AG09319 (cell line): ENCODE measurements around the gene PCP4L1.

ENCODE experiments used
- DNase-seq: peaks from one replicate; pipeline ENCODE4 v3.0.0-alpha.2; 2010; ENCODE audit warnings: low read depth; ENCODE audit errors: extremely low read depth
- TF ChIP-seq, protein P1 (sequence below): IDR thresholded peaks from 2 replicates; pipeline ENCODE4 v1.5.1; 2011; ENCODE audit warnings: low read depth, mild to moderate bottlenecking, inconsistent platforms, low read length, moderate library complexity

Gene PCP4L1

GRCh38 chr1:161265305-161265704 is 6.8 kb downstream of the PCP4L1 start:
- no peak for DNase-seq
- TF ChIP-seq, protein P1, sequence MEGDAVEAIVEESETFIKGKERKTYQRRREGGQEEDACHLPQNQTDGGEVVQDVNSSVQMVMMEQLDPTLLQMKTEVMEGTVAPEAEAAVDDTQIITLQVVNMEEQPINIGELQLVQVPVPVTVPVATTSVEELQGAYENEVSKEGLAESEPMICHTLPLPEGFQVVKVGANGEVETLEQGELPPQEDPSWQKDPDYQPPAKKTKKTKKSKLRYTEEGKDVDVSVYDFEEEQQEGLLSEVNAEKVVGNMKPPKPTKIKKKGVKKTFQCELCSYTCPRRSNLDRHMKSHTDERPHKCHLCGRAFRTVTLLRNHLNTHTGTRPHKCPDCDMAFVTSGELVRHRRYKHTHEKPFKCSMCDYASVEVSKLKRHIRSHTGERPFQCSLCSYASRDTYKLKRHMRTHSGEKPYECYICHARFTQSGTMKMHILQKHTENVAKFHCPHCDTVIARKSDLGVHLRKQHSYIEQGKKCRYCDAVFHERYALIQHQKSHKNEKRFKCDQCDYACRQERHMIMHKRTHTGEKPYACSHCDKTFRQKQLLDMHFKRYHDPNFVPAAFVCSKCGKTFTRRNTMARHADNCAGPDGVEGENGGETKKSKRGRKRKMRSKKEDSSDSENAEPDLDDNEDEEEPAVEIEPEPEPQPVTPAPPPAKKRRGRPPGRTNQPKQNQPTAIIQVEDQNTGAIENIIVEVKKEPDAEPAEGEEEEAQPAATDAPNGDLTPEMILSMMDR: no peak

DNA sequence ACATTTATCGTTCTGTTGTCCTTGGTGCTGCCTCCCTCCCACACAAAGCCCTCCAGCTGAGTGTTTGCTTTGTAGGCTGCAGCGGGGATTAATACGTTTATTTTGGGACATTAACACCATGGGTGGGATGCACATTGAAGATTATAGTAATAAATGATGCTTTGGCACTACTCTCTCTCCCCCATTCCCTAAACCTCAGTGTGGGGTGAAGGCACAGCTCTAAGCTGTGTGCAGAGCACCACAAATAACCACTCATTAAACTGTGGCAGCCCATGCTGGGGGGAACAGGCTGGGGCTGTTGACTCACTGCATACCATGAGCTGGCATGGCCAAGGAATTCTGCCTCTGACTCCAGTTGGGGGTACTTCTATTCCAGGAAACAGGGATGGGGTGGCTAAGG is 7.7 kb downstream of the PCP4L1 start:
- TF ChIP-seq, protein P1: no peak
- no peak for DNase-seq

DNA sequence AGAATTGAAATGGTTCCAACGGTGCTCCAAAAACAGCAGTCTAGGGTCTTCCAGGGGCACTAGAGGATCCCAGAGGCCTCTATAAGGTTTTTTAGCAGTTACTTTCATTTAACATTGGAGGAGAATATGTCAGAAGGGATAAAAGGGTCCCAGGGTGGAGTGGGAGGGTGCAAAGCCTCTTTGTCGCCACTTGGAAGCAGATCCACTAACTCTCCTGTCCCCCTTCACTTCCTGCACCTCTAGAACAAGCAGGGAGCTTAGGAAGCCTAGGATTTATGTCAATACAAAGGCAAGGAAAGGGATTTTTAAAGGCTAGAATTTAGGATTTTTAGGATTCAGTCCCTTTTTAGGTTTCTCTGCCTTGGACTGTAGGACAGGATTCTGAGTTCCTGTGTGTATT is 8.3 kb downstream of the PCP4L1 start:
- TF ChIP-seq, protein P1: no peak
- DNase-seq: no peak

GRCh38 chr1:161267321-161267720 is 8.8 kb downstream of the PCP4L1 start:
- no peak for DNase-seq
- TF ChIP-seq, protein P1: no peak

- DNase-seq: no peak
- TF ChIP-seq, protein P1: no peak
These were observed 14.9 kb downstream of the PCP4L1 start for GRCh38 chr1:161273402-161273801.

- TF ChIP-seq, protein P1: no peak
- DNase-seq: no peak
These were observed 16.3 kb downstream of the PCP4L1 start for GRCh38 chr1:161274874-161275273.

DNA sequence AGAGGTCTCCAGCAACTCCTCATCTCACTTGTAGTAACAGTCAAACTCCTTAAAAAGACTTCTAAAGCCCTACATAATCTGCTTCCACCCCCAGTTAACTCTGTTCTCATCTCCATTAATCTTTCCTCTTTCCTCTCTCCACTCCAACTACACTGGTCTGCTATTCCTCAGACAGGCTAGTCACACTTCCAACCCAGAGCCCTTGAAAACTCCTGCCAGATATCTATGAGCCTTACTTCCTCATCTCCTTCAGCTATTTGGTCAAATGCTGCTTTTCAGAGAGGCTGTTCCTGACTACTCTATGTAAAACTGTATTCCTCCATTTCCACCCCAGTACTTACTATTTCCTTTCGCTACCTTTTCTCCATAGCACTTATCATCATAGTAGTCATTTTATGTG is 24.4 kb downstream of the PCP4L1 start:
- DNase-seq: no peak
- TF ChIP-seq, protein P1: no peak
